Chondrocyte (in vitro differentiated cells): ENCODE data around the gene RSPH1. TPM values are rescaled to one million over a fixed set of nuclear protein-coding genes. Genes with fewer than 3 reads are reported as not detected.

Source experiments
- DNase-seq: peaks from one replicate; pipeline ENCODE4 v3.0.0; 2021; ENCODE audit warnings: mixed read lengths, low spot score
- H3K27ac Mint-ChIP-seq: one replicate; pipeline ENCODE4 v1.8.0; 2021; ENCODE audit warnings: mild to moderate bottlenecking, moderate library complexity, mixed read lengths; ENCODE audit not compliant: unreplicated experiment
- H3K27me3 Mint-ChIP-seq: 2 replicates; pipeline ENCODE4 v1.8.0; 2021; ENCODE audit warnings: low read depth, mixed read lengths
- H3K36me3 Mint-ChIP-seq: 2 replicates; pipeline ENCODE4 v1.8.0; 2021; ENCODE audit warnings: low read depth, mixed read lengths
- H3K4me1 Mint-ChIP-seq: 2 replicates; pipeline ENCODE4 v1.8.0; 2021; ENCODE audit warnings: low read depth, mild to moderate bottlenecking, mixed read lengths
- H3K4me3 Mint-ChIP-seq: one replicate; pipeline ENCODE4 v1.8.0; 2021; ENCODE audit warnings: mild to moderate bottlenecking, moderate library complexity, mixed read lengths; ENCODE audit not compliant: unreplicated experiment
- H3K9me3 Mint-ChIP-seq: 2 replicates; pipeline ENCODE4 v1.8.0; 2021; ENCODE audit warnings: low read depth, mixed read lengths
- CTCF ChIP-seq: fragments of 200-600 bp; sonication (generic); IDR thresholded peaks from 2 replicates; pipeline ENCODE4 v1.5.0; 2021; ENCODE audit warnings: antibody characterized with exemption, mild to moderate bottlenecking, moderate library complexity
- total RNA-seq: library from RNA; stranded (reverse); gene quantifications from 3 replicates; pipeline ENCODE4 v1.2.1, GENCODE V29; 2021

Gene RSPH1
- total RNA-seq, 1 donor from 2014 or later, result 0.15 TPM

GRCh38 chr21:42489991-42490390 lies 6.0 kb downstream of the RSPH1 start:
- no peak for TF ChIP-seq CTCF
- Mint-ChIP-seq H3K36me3 (no peaks in the 10 kb centered on the region), H3K27ac (no peak overlapping the region), H3K4me3 (no peak overlapping the region), H3K4me1 (no peaks in the 10 kb centered on the region), H3K9me3 (no peaks in the 10 kb centered on the region), H3K27me3 (peaks cover 30% of the 10 kb centered on the region)
- no peak for DNase-seq

GRCh38 chr21:42489006-42489563 lies 6.9 kb downstream of the RSPH1 start:
- no peak for DNase-seq
- TF ChIP-seq CTCF, result no peak
- Mint-ChIP-seq H3K4me1 (no peaks in the 10 kb centered on the region), H3K9me3 (no peaks in the 10 kb centered on the region), H3K36me3 (no peaks in the 10 kb centered on the region), H3K4me3 (no peak overlapping the region), H3K27me3 (peaks cover 30% of the 10 kb centered on the region), H3K27ac (no peak overlapping the region)

DNA sequence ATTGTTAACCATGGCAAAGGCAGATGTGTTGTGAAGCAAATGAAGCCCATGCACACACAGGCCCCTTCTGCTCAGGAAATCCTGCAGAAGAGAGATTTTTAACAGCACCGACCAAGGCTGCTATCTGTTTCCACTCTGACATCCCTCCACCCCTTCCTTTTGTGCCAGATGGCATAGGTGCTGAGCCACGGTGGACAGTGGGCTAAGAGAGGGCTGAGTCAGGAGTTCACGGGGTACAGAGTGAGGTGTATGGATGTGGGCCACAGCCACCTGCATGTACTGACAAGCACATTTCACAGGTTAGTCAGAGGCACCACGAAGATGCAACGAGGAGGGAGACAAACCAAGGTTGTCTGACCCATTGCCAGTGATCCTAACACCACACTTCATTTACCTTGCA lies 9.5 kb downstream of the RSPH1 start:
- Mint-ChIP-seq H3K27ac (no peak overlapping the region), H3K27me3 (peaks cover 33% of the 10 kb centered on the region), H3K9me3 (no peaks in the 10 kb centered on the region), H3K36me3 (no peaks in the 10 kb centered on the region), H3K4me1 (no peaks in the 10 kb centered on the region), H3K4me3 (no peak overlapping the region)
- no peak for TF ChIP-seq CTCF
- DNase-seq, result no peak

DNA sequence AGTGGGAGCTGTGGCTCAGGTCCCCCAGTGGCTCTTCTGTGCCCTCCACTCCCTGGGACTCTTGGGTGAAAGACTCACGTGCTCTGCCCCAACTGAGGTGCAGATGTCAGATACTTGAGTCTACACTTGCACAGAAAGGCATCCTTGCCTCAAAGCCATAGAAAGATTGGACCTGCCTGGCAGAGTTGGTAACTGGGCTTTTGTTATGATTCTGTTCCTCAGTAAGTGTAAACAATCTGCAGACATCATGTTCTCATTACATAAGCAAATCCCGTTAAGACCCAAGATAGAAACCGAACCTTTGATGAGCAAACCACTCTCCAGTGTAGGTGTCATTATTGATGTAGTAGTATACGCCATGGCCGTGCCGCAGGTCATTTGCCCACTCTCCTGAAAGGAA lies 10.0 kb downstream of the RSPH1 start:
- H3K27ac Mint-ChIP-seq, result no peak overlapping the region

DNA sequence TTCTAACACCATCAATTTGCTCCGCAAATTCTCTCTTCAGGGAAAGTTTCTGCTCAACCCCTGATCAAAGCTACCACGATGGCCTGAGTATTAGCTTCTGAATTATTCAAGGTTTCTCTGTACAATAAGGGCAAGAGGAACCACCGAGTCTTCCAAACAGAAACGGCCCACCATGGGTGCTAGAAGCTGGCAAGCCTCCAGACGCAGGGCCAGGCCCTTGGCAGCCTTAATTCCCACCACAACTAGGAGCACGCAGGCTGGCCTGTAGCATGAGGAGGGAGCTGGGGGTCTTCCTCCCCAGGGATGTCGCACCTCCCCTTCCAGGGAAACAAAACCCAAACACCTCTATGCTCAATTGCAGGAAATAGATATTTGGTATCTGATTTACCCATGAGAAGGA lies 11.1 kb downstream of the RSPH1 start:
- Mint-ChIP-seq H3K36me3 (peaks cover 1% of the 10 kb centered on the region), H3K27ac (no peak overlapping the region), H3K4me1 (no peaks in the 10 kb centered on the region), H3K9me3 (no peaks in the 10 kb centered on the region), H3K4me3 (no peak overlapping the region), H3K27me3 (peaks cover 33% of the 10 kb centered on the region)
- no peak for TF ChIP-seq CTCF
- no peak for DNase-seq

More for the DNA sequence above, 10.0 kb downstream of the RSPH1 start:
- Mint-ChIP-seq H3K4me1 (no peaks in the 10 kb centered on the region), H3K4me3 (no peak overlapping the region), H3K9me3 (no peaks in the 10 kb centered on the region), H3K27me3 (peaks cover 33% of the 10 kb centered on the region), H3K36me3 (no peaks in the 10 kb centered on the region)
- no peak for TF ChIP-seq CTCF
- DNase-seq, result no peak
